MM.1S (cell line): ENCODE results near the gene LMF1.

Experiments
- CTCF ChIP-seq: fragments of 300-600 bp; sonication (generic); IDR thresholded peaks from 2 replicates; pipeline ENCODE4 v1.5.1; 2016; ENCODE audit warnings: antibody characterized with exemption, low read length, mixed read lengths
- EZH2 ChIP-seq: fragments of 300-600 bp; sonication (generic); optimal IDR thresholded peaks from 2 replicates; pipeline ENCODE3; 2017; ENCODE audit warnings: low read depth, mild to moderate bottlenecking, antibody characterized with exemption, low read length, mixed read lengths
- EZH2phosphoT487 ChIP-seq: fragments of 300-600 bp; sonication (generic); IDR thresholded peaks from 2 replicates; pipeline ENCODE4 v1.6.1; 2018; ENCODE audit warnings: antibody characterized with exemption, low read length

GRCh38 chr16:866252-866896 is 104.4 kb downstream of the LMF1 start:
- TF ChIP-seq CTCF, result no peak
- TF ChIP-seq EZH2phosphoT487, result no peak
- TF ChIP-seq EZH2, result no peak
